ENCODE results near the gene CACNB3.

The CACNB3 gene

DNA sequence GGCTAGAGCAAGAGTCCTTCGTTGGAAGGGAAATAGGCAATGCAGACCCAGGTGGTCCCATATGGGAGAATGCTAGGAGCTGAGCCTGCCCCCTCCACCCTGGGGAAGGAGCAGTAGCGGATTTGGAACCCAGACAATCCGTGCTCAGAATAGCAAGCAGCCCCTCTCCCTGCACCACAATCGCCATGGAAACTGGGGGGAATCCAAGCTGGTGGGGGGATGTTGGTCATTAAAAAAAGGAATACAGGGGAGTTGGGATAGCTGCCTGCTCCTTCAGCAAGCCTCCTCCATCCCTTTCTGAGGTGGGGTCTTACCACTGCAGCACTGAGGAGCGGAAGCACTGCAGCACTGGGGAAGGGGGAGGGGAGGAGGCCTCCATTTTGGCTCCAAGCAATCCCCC lies 44.5 kb downstream of the CACNB3 start:
- H3K36me3 ChIP-seq (ENCODE audit: control insufficient read depth, low read length): peaks cover 30% of the 10 kb centered on the region
- no peaks in the 10 kb centered on the region for H3K9me2 ChIP-seq (replicated peaks; ENCODE audit: control insufficient read depth, low read length)
- H3K4me1 ChIP-seq (ENCODE audit: control insufficient read depth, low read length): peaks cover 28% of the 10 kb centered on the region
- no peak overlapping the region for H3K27ac ChIP-seq (ENCODE audit: low read depth, low read length)
- H3K79me2 ChIP-seq (ENCODE audit: control insufficient read depth, low read length): peaks cover 8% of the 10 kb centered on the region
- TF ChIP-seq EZH2phosphoT487 (IDR thresholded peaks at IDR 0.05; ENCODE audit: borderline replicate concordance, low read length) (no peak), CTCF (IDR thresholded peaks at IDR 0.05; ENCODE audit: low read depth, low read length, poor library complexity, severe bottlenecking) (no peak)
- peaks cover 7% of the 10 kb centered on the region for H4K20me1 ChIP-seq (ENCODE audit: control insufficient read depth, insufficient read depth, low read depth, low read length)
- no peaks in the 10 kb centered on the region for H3F3A ChIP-seq (ENCODE audit: control insufficient read depth, insufficient read depth)
- H3K27me3 ChIP-seq (ENCODE audit: control insufficient read depth, low read length): 0 out of 2 replicates have a peak, but pooled peaks cover 5% of the 10 kb centered on the region
- H3K9me3 ChIP-seq (ENCODE audit: control insufficient read depth, insufficient read depth, low read length): no peaks in the 10 kb centered on the region
- H3K4me2 ChIP-seq (ENCODE audit: low read length): no peak overlapping the region
- no peak overlapping the region for H3K4me3 ChIP-seq (ENCODE audit: low read length)

DNA sequence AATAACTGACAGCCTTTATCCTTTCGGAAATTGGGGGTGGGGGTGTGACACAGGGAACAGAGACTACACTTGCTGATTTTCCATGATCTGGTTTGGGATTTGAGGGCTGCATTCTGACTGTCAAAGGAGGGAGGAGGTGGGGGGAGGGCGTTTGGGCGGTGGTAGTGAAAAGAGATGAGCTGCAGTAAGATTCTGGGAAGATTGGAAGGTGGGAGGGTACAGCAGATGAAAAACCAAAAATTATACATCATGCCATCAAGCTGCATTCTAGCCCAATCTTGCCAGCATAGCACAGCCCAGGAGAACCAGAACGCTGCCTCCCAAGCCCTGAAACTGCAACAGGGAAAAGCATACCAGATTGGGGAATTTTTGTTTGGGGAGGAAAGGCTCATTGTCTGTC lies 45.0 kb downstream of the CACNB3 start:
- no peak for TF ChIP-seq EZH2phosphoT487 (IDR thresholded peaks at IDR 0.05; ENCODE audit: borderline replicate concordance, low read length)
- TF ChIP-seq CTCF (IDR thresholded peaks at IDR 0.05; ENCODE audit: low read depth, low read length, poor library complexity, severe bottlenecking): no peak
- Histone ChIP-seq H3K27me3 (ENCODE audit: control insufficient read depth, low read length) (0 out of 2 replicates have a peak, but pooled peaks cover 5% of the 10 kb centered on the region), H3K27ac (ENCODE audit: low read depth, low read length) (no peak overlapping the region), H3K4me1 (ENCODE audit: control insufficient read depth, low read length) (peaks cover 23% of the 10 kb centered on the region), H3K36me3 (ENCODE audit: control insufficient read depth, low read length) (peaks cover 26% of the 10 kb centered on the region), H3K79me2 (ENCODE audit: control insufficient read depth, low read length) (peaks cover 8% of the 10 kb centered on the region), H3K4me3 (ENCODE audit: low read length) (no peak overlapping the region), H3K4me2 (ENCODE audit: low read length) (peak overlapping the region; percentile 89; the same call in 1 of the 2 replicates), H3K9me2 (replicated peaks; ENCODE audit: control insufficient read depth, low read length) (no peaks in the 10 kb centered on the region), H3K9me3 (ENCODE audit: control insufficient read depth, insufficient read depth, low read length) (no peaks in the 10 kb centered on the region), H4K20me1 (ENCODE audit: control insufficient read depth, insufficient read depth, low read depth, low read length) (peaks cover 7% of the 10 kb centered on the region), H3F3A (ENCODE audit: control insufficient read depth, insufficient read depth) (no peaks in the 10 kb centered on the region)

GRCh38 chr12:48865281-48866051 lies 47.2 kb downstream of the CACNB3 start, which contains the start of gene RND1:
Gene RND1, minus strand, starts transcription at chr12:48865870. Its CDS starts 103 bp downstream, at chr12:48865767.
- TF ChIP-seq CTCF (IDR thresholded peaks at IDR 0.05; ENCODE audit: low read depth, low read length, poor library complexity, severe bottlenecking): no peak
- H3K4me1 ChIP-seq (ENCODE audit: control insufficient read depth, low read length): peaks cover 22% of the 10 kb centered on the region
- peaks cover 8% of the 10 kb centered on the region for H3K79me2 ChIP-seq (ENCODE audit: control insufficient read depth, low read length)
- peak within 1 kb of the TSS; percentile 89 for H3K4me2 ChIP-seq (ENCODE audit: low read length)
- peak within 1 kb of the TSS; percentile 54 for H3K27ac ChIP-seq (ENCODE audit: low read depth, low read length)
- peaks cover 26% of the 10 kb centered on the region for H3K36me3 ChIP-seq (ENCODE audit: control insufficient read depth, low read length)
- H3K9me2 ChIP-seq (replicated peaks; ENCODE audit: control insufficient read depth, low read length): no peaks in the 10 kb centered on the region
- no peaks in the 10 kb centered on the region for H3K9me3 ChIP-seq (ENCODE audit: control insufficient read depth, insufficient read depth, low read length)
- H3K27me3 ChIP-seq (ENCODE audit: control insufficient read depth, low read length): 0 out of 2 replicates have a peak, but pooled peaks cover 5% of the 10 kb centered on the region
- H3F3A ChIP-seq (ENCODE audit: control insufficient read depth, insufficient read depth): no peaks in the 10 kb centered on the region
- peaks cover 7% of the 10 kb centered on the region for H4K20me1 ChIP-seq (ENCODE audit: control insufficient read depth, insufficient read depth, low read depth, low read length)
- H3K4me3 ChIP-seq (ENCODE audit: low read length): peak within 1 kb of the TSS; percentile 83

Data from DOHH2 (cell line).